Erythroblast (primary cell): Measurements from ENCODE around the gene RABL2A.
"Not testable (repeated sequence)": the region's sequence is repeated elsewhere in the genome, so short reads cannot be mapped to it uniquely, and the experiment has no call there.

Experiments
- GATA1 ChIP-seq: IDR thresholded peaks from 2 replicates; pipeline ENCODE4 v1.6.1; 2011; ENCODE audit warnings: low read depth, mild to moderate bottlenecking, control low read depth, low read length, moderate library complexity
- POLR2A ChIP-seq: IDR thresholded peaks from 2 replicates; pipeline ENCODE4 v1.6.1; 2011; ENCODE audit warnings: mild to moderate bottlenecking, low read length

- TF ChIP-seq POLR2A, GATA1: not testable (repeated sequence)
Observed at GRCh38 chr2:113663285-113664060, 36.4 kb downstream of the RABL2A start.
